GM12875 (cell line): Measurements from ENCODE around the gene SAMD1.

Source experiments
- H3K4me3 ChIP-seq: one replicate; pipeline ENCODE4 v1.5.1; 2011; ENCODE audit warnings: low read depth, low read length, control low read depth
- TF ChIP-seq, protein P1 (sequence below): IDR thresholded peaks from 2 replicates; pipeline ENCODE4 v1.5.1; 2011; ENCODE audit warnings: low read depth, mild to moderate bottlenecking, control low read depth, inconsistent platforms, low read length, moderate library complexity, borderline replicate concordance; ENCODE audit not compliant: insufficient read depth

Gene SAMD1

DNA sequence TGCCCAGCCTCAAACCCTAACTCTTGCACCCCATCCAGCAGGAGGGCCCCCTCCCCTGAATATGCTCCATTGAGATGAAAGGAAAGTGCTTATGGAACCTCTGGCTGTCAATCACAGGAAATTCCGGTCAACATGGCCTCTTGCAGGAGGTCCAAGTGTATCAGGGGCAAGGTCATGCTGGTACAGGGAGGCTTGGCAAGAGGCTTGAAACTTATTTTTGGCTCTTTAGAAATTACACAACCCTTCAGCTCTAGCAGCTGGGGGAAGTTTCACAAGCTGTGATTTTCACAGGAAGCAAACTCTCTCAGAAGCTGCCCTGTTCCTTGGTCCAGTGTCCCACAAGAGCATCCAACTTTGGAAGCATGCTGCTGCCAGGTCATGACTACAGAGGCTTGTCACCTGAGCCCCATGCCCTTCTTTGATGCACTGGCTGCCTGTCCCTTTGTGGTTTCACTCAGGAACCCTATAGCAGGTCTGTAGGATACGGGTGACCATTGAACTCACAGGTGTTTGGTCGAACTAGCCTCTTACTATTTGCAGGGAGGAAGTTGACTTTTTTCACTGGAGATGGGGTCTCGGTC is 37.5 kb upstream of the SAMD1 start:
- no peak overlapping the region for H3K4me3 ChIP-seq
- TF ChIP-seq, protein P1, sequence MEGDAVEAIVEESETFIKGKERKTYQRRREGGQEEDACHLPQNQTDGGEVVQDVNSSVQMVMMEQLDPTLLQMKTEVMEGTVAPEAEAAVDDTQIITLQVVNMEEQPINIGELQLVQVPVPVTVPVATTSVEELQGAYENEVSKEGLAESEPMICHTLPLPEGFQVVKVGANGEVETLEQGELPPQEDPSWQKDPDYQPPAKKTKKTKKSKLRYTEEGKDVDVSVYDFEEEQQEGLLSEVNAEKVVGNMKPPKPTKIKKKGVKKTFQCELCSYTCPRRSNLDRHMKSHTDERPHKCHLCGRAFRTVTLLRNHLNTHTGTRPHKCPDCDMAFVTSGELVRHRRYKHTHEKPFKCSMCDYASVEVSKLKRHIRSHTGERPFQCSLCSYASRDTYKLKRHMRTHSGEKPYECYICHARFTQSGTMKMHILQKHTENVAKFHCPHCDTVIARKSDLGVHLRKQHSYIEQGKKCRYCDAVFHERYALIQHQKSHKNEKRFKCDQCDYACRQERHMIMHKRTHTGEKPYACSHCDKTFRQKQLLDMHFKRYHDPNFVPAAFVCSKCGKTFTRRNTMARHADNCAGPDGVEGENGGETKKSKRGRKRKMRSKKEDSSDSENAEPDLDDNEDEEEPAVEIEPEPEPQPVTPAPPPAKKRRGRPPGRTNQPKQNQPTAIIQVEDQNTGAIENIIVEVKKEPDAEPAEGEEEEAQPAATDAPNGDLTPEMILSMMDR = no peak

- TF ChIP-seq, protein P1 = no peak
- no peak overlapping the region for H3K4me3 ChIP-seq
Observed at GRCh38 chr19:14127176-14127575, 36.6 kb upstream of the SAMD1 start.

DNA sequence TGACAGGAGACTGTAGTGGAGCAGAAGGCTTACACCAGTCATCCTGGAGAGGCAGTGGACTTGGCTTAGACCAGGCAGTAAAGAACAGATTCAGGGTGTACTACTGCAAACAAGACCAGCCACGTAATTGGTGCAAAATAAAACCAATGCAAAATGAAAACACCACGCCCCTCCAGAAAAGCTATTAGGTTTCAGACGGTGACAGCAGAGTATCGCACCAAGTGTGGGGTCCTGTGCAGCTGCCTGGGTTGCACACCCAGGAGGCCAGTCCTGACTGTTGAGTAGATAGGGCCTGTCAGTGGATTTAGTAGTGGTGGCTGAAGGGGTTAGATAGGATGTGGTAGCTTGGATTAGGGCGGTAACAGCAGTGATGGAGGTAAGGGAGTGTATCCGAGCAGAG is 32.4 kb upstream of the SAMD1 start:
- TF ChIP-seq, protein P1 = no peak

DNA sequence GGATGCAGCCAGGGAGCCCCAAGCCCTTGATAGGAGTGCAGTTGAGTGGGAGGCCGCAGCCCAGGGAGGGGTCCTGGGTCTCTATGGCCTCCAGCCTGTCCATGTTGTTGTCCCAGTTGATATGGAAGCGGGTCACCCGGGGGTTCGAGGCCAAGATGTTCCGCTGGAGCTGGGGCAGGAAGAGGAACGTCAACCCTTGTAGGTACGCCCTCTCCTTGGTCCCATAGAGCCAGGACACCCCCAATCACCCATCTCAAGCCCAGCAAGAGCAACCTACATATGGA is 29.9 kb upstream of the SAMD1 start:
- no peak overlapping the region for H3K4me3 ChIP-seq

More for the DNA sequence above, 32.4 kb upstream of the SAMD1 start:
- no peak overlapping the region for H3K4me3 ChIP-seq

GRCh38 chr19:14119644-14120496 is 29.3 kb upstream of the SAMD1 start:
- H3K4me3 ChIP-seq = no peak overlapping the region
- TF ChIP-seq, protein P1 = no peak

More for the DNA sequence above, 29.9 kb upstream of the SAMD1 start:
- TF ChIP-seq, protein P1 = no peak

DNA sequence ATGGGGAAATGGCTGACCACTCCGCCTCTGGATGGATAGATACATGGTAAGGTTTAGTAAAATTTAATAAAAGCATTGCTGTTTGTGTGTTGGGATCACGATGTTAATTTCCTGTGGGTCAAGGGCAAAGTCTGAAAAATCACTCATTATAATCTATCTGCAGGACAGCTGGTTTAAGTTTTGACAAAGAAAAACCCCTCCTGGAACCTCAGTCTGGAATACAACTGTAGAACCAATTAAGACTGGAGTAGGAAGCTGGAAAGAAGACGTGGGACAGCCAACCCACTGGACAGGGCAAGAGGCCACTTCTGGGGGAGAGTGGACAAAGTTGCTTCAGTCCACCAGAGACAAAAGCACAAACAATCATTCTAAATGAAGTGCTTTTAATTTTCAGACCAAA is 28.6 kb upstream of the SAMD1 start:
- TF ChIP-seq, protein P1 = no peak
- H3K4me3 ChIP-seq = no peak overlapping the region
